GM12878 (cell line): ENCODE data around the gene NCR2. TPM values are rescaled to one million over a fixed set of nuclear protein-coding genes. Genes with fewer than 3 reads are reported as not detected.

Source experiments
- ATAC-seq: fragments of 200-7000 bp; cut with Tn5 transposase; 3 replicates; pipeline ENCODE4 v1.9.1; 2020; ENCODE audit warnings: mild to moderate bottlenecking, moderate library complexity
- BruUV-seq: library from RNA; stranded (reverse); fragments of 400-500 nt; replicated peaks from 2 replicates; lab custom pipeline; 2021; lab: Mats Ljungman, UMichigan
- CTCF ChIA-PET: fragments of 300-600 bp; sonication (Branson Sonifier 250); formaldehyde crosslinking; extraction: SDS; loops from one replicate; lab custom pipeline; 2021; ENCODE audit warnings: inconsistent platforms; lab: Yijun Ruan, JAX
- POLR2A ChIA-PET: fragments of 350-600 bp; formaldehyde crosslinking; extraction: SDS; loops from one replicate; lab custom pipeline; 2021; ENCODE audit warnings: inconsistent platforms; lab: Charles Lee
- RAD21 ChIA-PET: fragments of 300-600 bp; sonication (Branson Sonifier 250); formaldehyde crosslinking; loops from one replicate; lab custom pipeline; 2023; ENCODE audit warnings: antibody characterized with exemption; ENCODE audit not compliant: unreplicated experiment; lab: Charles Lee
- SMC1A ChIA-PET: fragments of 300-600 bp; sonication (Branson Sonifier 250); formaldehyde crosslinking; loops from one replicate; lab custom pipeline; 2023; ENCODE audit not compliant: unreplicated experiment, uncharacterized antibody; lab: Charles Lee
- DNase-seq: peaks from one replicate; pipeline ENCODE4 v3.0.0-alpha.2; 2011; ENCODE audit warnings: low read depth, low spot score
- FAIRE-seq: peaks from 3 replicates; lab custom pipeline; 2011; peaks lifted over from hg19 to GRCh38; lab: Jason Lieb, UNC
- H2AFZ ChIP-seq: 2 replicates; pipeline ENCODE4 v1.6.0; 2011; ENCODE audit warnings: low read depth, low read length, control low read depth; ENCODE audit not compliant: control insufficient read depth
- H3K27ac ChIP-seq: 2 replicates; pipeline ENCODE4 v1.5.1; 2011; ENCODE audit warnings: control low read depth; ENCODE audit not compliant: control insufficient read depth, insufficient read depth
- H3K27me3 ChIP-seq, 2 experiments: replicated peaks in 1 of 2; 2 replicates each; pipeline versions ENCODE4 v1.6.0 to v1.6.1; 2011; ENCODE audit warnings: low read length in 1 of 2; ENCODE audit not compliant: control insufficient read depth in 2 of 2, insufficient read depth in 2 of 2
- H3K36me3 ChIP-seq, 2 experiments: 2 replicates each; pipeline ENCODE4 v1.5.1; 2011; ENCODE audit warnings: low read length in 1 of 2; ENCODE audit not compliant: control insufficient read depth in 2 of 2, insufficient read depth in 2 of 2
- H3K4me1 ChIP-seq: 2 replicates; pipeline ENCODE4 v1.6.1; 2011; ENCODE audit warnings: mild to moderate bottlenecking, low read length, moderate library complexity, mixed read lengths; ENCODE audit not compliant: control insufficient read depth, insufficient read depth
- H3K4me2 ChIP-seq: 2 replicates; pipeline ENCODE4 v1.6.0; 2011; ENCODE audit warnings: control low read depth; ENCODE audit not compliant: control insufficient read depth, insufficient read depth
- H3K4me3 ChIP-seq: fragments of 200-600 bp; sonication (generic); 2 replicates; pipeline ENCODE4 v1.5.1; 2016
- H3K79me2 ChIP-seq: 2 replicates; pipeline ENCODE4 v1.6.0; 2011; ENCODE audit warnings: low read length; ENCODE audit not compliant: control insufficient read depth, insufficient read depth
- H3K9ac ChIP-seq: 2 replicates; pipeline ENCODE4 v1.8.0; 2011; ENCODE audit warnings: low read length, control low read depth, mixed read lengths; ENCODE audit not compliant: control insufficient read depth, insufficient read depth
- H3K9me3 ChIP-seq: replicated peaks from 3 replicates; pipeline ENCODE4 v1.5.1; 2011; ENCODE audit warnings: mild to moderate bottlenecking, low read length; ENCODE audit not compliant: control insufficient read depth, insufficient read depth
- H4K20me1 ChIP-seq: 2 replicates; pipeline ENCODE4 v1.6.0; 2011; ENCODE audit not compliant: control insufficient read depth, insufficient read depth
- ATF7 ChIP-seq: fragments of 450-650 bp; IDR thresholded peaks from 2 replicates; pipeline ENCODE4 v1.6.1; 2016; ENCODE audit warnings: low read depth, mild to moderate bottlenecking
- EZH2 ChIP-seq: IDR thresholded peaks from 2 replicates; pipeline ENCODE4 v1.6.1; 2012; ENCODE audit warnings: low read depth, mild to moderate bottlenecking, control low read depth, inconsistent platforms, low read length, borderline replicate concordance; ENCODE audit not compliant: control insufficient read depth
- NBN ChIP-seq: fragments of 450-650 bp; IDR thresholded peaks from 2 replicates; pipeline ENCODE4 v1.6.1; 2016
- WGBS: methylation state at CpG from one replicate; pipeline ENCODE4 v1.1.6; 2016; ENCODE audit warnings: low lambda C conversion rate; ENCODE audit not compliant: insufficient replicate concordance, insufficient coverage; ENCODE audit errors: missing lambda C conversion rate; 5-methylcytosine and 5-hydroxymethylcytosine counted together
- in situ Hi-C: fragments of 300-500 bp; cut with MboI; formaldehyde crosslinking; loops from 9 replicates; pipeline ENCODE4 v1.14.3; 2018; ENCODE audit warnings: mixed read lengths
- intact Hi-C: fragments of 100-400 bp; cut with micrococcal nuclease; formaldehyde crosslinking; loops from one replicate; pipeline ENCODE4 v1.14.2; 2022; ENCODE audit not compliant: unreplicated experiment
- polyA plus RNA-seq, 11 experiments: library from polyadenylated mRNA; depleted of rRNA in 4 of 11; unstranded in 6 of 11; stranded (reverse) in 5 of 11; fragments of >200 nt; fragmentation: Nextera tagmentation in 4 of 11; fragmentation: Illumina TruSeq in 1 of 11; extraction: Ambion mirVana in 4 of 11; extraction: Trizol in 1 of 11; gene quantifications; 1 replicate in 1 of 11; 2 replicates in 10 of 11; pipeline versions ENCODE4 v1.2.1 to v1.2.3, GENCODE V29; 2011 to 2016; ENCODE audit warnings: inconsistent platforms in 2 of 11, missing spikeins in 2 of 11, low read depth in 1 of 11
- total RNA-seq, 4 experiments: library from RNA; depleted of rRNA in 3 of 4; stranded (reverse); fragments of >200 nt in 3 of 4; fragmentation: Illumina TruSeq in 1 of 4; extraction: Trizol in 1 of 4; gene quantifications; 2 replicates each; pipeline versions ENCODE4 v1.2.1 to v1.2.3, GENCODE V29; 2013 to 2021
- TF ChIP-seq, protein P1 (sequence below): fragments of 450-650 bp; IDR thresholded peaks from 2 replicates; pipeline ENCODE4 v1.6.1; 2014; ENCODE audit warnings: mild to moderate bottlenecking
- TF ChIP-seq, protein P2 (sequence below): IDR thresholded peaks from 2 replicates; pipeline ENCODE4 v1.6.1; 2012; ENCODE audit warnings: improper control_type of control experiment, low read depth, low read length; ENCODE audit not compliant: insufficient replicate concordance
- TF ChIP-seq, protein P3 (sequence below): IDR thresholded peaks from 2 replicates; pipeline ENCODE4 v1.6.1; 2011; ENCODE audit warnings: low read depth, low read length, improper control_type of control experiment, borderline replicate concordance

Gene NCR2
- total and polyA plus RNA-seq, 10 of the 15 experiments (the other 5 are each of a cell fraction or from before 2014, with no cell fraction given), result 0.21 to 0.53 TPM; not detected in 8

DNA sequence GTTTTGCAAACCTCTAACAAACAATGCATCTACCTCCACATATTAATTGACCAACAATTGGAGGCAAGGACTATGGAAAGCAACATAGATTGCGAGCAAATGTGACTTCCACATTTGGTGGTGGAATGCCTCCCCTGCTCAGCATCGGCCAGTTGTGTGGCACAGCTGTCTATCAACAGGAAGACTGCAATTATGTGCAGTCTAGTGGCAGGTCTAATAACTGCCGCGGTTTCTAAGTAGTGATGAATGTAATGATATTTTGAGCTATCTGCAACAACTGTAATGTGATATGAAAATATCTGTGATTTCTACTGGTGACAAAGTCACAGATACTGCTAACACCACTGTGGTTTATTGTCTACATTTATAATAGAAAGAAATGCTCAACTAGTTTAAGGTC is 56.8 kb downstream of the NCR2 start:
- ChIA-PET RAD21 (no interaction called here), CTCF (no interaction called here), POLR2A (no interaction called here)
- Histone ChIP-seq H3K9me3 (peaks cover 7% of the 10 kb centered on the region; the same call in 2 of the 3 replicates), H3K79me2 (no peaks in the 10 kb centered on the region), H3K36me3 (no peaks in the 10 kb centered on the region), H3K4me2 (no peak overlapping the region), H3K4me1 (no peaks in the 10 kb centered on the region), H3K9ac (no peak overlapping the region), H3K27me3 (peaks cover 0 to 4% of the 10 kb centered on the region in 2 experiments; a peak in 3 of 4 replicates), H3K27ac (no peak overlapping the region)
- no TSS peak for BruUV-seq
- WGBS, result 21% methylated on average over 4 of the region's 4 CpGs
- intact Hi-C loops, result no loop called here
- DNase-seq, result no peak
- no peak for FAIRE-seq
- TF ChIP-seq, protein P1, sequence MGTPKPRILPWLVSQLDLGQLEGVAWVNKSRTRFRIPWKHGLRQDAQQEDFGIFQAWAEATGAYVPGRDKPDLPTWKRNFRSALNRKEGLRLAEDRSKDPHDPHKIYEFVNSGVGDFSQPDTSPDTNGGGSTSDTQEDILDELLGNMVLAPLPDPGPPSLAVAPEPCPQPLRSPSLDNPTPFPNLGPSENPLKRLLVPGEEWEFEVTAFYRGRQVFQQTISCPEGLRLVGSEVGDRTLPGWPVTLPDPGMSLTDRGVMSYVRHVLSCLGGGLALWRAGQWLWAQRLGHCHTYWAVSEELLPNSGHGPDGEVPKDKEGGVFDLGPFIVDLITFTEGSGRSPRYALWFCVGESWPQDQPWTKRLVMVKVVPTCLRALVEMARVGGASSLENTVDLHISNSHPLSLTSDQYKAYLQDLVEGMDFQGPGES, result no peak
- TF ChIP-seq NBN (no peak), EZH2 (no peak), ATF7 (no peak)
- TF ChIP-seq, protein P2, sequence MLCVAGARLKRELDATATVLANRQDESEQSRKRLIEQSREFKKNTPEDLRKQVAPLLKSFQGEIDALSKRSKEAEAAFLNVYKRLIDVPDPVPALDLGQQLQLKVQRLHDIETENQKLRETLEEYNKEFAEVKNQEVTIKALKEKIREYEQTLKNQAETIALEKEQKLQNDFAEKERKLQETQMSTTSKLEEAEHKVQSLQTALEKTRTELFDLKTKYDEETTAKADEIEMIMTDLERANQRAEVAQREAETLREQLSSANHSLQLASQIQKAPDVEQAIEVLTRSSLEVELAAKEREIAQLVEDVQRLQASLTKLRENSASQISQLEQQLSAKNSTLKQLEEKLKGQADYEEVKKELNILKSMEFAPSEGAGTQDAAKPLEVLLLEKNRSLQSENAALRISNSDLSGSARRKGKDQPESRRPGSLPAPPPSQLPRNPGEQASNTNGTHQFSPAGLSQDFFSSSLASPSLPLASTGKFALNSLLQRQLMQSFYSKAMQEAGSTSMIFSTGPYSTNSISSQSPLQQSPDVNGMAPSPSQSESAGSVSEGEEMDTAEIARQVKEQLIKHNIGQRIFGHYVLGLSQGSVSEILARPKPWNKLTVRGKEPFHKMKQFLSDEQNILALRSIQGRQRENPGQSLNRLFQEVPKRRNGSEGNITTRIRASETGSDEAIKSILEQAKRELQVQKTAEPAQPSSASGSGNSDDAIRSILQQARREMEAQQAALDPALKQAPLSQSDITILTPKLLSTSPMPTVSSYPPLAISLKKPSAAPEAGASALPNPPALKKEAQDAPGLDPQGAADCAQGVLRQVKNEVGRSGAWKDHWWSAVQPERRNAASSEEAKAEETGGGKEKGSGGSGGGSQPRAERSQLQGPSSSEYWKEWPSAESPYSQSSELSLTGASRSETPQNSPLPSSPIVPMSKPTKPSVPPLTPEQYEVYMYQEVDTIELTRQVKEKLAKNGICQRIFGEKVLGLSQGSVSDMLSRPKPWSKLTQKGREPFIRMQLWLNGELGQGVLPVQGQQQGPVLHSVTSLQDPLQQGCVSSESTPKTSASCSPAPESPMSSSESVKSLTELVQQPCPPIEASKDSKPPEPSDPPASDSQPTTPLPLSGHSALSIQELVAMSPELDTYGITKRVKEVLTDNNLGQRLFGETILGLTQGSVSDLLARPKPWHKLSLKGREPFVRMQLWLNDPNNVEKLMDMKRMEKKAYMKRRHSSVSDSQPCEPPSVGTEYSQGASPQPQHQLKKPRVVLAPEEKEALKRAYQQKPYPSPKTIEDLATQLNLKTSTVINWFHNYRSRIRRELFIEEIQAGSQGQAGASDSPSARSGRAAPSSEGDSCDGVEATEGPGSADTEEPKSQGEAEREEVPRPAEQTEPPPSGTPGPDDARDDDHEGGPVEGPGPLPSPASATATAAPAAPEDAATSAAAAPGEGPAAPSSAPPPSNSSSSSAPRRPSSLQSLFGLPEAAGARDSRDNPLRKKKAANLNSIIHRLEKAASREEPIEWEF, result no peak
- TF ChIP-seq, protein P3, sequence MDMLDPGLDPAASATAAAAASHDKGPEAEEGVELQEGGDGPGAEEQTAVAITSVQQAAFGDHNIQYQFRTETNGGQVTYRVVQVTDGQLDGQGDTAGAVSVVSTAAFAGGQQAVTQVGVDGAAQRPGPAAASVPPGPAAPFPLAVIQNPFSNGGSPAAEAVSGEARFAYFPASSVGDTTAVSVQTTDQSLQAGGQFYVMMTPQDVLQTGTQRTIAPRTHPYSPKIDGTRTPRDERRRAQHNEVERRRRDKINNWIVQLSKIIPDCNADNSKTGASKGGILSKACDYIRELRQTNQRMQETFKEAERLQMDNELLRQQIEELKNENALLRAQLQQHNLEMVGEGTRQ, result no peak
- TF ChIP-seq, all 136 proteins: peak for 0
- H3K4me3 ChIP-seq, result no peak overlapping the region
- SMC1A ChIA-PET, result no interaction called here
- H4K20me1 ChIP-seq, result no peaks in the 10 kb centered on the region
- in situ Hi-C loops, result no loop called here
- H2AFZ ChIP-seq, result no peak overlapping the region
- no peak for ATAC-seq
